GM21447 (cell line): ENCODE data around the gene USP34.
"Not testable (repeated sequence)": the region's sequence is repeated elsewhere in the genome, so short reads cannot be mapped to it uniquely, and the experiment has no call there.

Source experiments
- ATAC-seq: cut with Tn5 transposase; IDR thresholded peaks from one replicate; pipeline ENCODE4 v1.9.1; 2021; ENCODE audit not compliant: unreplicated experiment

USP34 gene

DNA sequence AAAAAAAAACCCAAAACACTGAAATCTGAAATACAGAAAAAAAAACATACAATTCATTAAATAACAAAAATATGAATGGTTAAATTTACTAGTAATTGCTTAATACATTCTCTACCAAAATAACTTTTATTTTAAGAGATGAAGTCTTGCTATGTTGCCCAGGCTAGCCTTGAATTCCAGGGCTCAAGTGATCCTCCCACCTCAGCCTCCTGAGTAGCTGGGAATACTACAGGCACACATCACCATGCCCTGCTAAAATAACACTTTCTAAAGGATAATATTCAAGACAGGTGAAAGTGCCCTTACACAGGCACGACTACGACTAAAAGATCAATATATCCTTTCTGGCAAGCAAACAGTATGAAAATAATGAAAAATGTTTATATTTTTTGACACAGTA, 9.5 kb downstream of the USP34 start:
- ATAC-seq, result no peak

GRCh38 chr2:61460163-61460562, 10.7 kb downstream of the USP34 start:
- ATAC-seq, result no peak

GRCh38 chr2:61456746-61457420, 14.0 kb downstream of the USP34 start:
- ATAC-seq, result no peak

- ATAC-seq, result no peak
These were observed 14.7 kb downstream of the USP34 start for GRCh38 chr2:61456070-61456745.

DNA sequence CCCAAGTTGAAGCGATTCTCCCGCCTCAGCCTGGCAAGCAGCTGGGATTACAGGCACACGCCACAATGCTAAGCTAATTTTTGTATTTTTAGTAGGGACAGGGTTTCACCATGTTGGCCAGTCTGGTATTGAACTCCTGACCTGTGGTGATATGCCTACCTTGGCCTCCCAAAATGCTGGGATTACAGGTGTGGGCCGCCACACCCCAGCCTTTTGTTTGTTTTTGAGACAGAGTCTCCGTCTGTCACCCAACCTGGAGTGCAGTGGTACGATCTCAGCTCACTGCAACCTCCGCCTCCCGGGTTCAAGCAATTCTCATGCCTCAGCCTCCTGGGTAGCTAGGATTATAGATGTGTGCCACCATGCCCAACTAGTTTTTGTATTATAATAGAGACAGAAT, 15.9 kb downstream of the USP34 start:
- ATAC-seq, result not testable (repeated sequence)

DNA sequence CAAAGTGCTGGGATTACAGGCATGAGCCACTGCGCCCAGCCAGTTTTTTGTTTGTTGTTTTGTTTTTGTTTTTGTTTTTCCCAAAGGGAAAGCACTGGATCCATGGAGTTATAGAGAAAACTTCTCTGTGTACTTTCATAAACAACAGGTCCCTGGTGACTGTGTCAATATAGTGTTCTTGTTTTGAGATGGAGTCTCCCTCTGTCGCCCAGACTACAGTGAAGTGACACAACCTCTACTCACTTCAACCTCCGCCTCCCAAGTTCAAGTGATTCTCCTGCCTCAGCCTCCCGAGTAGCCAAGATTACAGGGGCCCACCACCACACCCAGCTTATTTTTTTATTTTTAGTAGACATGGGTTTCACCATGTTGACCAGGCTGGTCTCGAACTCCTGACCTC, 16.5 kb downstream of the USP34 start:
- ATAC-seq, result no peak

DNA sequence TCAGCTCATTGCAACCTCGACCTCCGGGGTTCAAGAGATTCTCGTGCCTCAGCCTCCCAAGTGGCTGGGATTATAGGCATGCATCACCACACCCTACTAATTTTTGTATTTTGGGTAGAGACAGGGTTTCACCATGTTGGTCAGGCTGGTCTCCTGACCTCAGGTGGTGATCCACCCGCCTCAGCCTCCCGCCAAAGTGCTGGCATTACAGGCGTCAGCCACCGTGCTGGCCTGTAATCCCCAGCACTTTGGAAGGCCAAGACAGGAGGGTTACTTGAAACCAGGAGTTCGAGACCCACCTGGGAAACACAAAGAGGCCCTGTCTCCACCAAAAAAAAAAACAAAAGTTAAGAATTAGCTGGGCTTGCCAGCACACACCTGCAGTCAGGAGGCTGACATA, 18.5 kb downstream of the USP34 start:
- no peak for ATAC-seq

DNA sequence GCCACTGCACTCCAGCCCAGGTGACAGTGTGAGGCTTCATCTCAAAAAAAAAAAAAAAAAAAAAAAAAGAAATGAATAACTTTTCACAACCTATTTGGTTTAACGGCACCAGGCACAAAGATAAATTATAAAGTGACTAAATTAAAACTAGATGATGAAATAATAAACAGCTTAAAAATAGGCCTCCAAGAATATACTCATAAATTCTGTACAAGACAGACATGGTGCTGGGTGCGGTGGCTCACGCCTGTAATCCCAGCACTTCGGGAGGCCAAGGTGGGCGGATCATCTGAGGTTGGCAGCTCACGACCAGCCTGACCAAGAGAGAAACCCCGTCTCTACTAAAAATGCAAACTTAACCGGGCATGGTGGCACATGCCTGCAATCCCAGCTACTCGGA, 19.7 kb downstream of the USP34 start:
- ATAC-seq, result no peak

- ATAC-seq, result no peak
These were observed 20.7 kb downstream of the USP34 start for GRCh38 chr2:61450144-61450543.

- ATAC-seq, result no peak
These were observed 22.7 kb downstream of the USP34 start for GRCh38 chr2:61448229-61448628.

DNA sequence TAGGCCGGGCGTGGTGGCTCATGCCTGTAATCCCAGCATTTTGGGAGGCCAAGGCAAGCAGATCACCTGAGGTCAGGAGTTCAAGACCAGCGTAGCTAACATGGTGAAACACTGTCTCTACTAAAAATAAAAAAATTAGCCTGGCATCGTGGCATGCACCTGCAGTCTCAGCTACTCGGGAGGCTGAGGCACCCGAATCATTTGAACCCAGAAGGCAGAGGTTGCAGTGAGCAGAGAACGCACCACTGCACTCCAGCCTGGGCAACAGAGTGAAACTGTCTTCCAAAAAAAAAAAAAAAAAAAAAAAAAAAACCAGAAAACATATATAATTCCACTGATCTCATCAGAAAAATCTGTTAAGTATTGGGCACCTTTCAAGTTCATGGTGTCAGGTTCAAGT, 23.9 kb downstream of the USP34 start:
- ATAC-seq, result not testable (repeated sequence)

DNA sequence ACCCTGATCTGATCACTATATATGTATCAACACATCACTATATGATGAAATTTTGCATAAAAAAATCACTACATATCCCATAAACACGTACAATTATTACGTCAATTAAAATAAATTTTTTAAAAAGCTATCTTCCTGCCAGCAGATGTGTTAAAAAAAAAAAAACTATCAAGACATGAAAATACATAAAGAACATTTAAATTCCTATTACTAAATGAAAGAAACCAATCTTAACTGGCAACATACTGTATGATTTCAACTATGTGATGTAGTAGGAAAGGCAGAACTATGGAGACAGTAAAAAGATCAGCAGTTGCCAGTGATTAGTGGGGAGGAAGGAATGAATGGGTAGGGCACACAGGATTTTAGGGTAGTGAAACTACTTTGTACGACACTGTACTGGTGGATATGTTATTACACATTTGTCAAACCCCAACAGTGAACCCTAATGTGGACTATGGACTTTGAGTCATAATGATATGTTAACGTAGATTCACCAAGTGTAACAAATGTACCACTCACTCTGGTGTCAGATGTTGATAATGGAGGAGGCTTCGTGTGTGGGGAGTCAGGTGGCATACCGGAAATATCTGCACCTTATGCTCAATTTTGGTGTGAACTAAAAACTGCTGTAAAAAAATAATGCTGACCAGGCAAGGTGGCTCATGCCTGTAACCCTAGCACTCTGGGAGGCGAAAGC, 27.4 kb downstream of the USP34 start:
- peak; percentile 86 for ATAC-seq

DNA sequence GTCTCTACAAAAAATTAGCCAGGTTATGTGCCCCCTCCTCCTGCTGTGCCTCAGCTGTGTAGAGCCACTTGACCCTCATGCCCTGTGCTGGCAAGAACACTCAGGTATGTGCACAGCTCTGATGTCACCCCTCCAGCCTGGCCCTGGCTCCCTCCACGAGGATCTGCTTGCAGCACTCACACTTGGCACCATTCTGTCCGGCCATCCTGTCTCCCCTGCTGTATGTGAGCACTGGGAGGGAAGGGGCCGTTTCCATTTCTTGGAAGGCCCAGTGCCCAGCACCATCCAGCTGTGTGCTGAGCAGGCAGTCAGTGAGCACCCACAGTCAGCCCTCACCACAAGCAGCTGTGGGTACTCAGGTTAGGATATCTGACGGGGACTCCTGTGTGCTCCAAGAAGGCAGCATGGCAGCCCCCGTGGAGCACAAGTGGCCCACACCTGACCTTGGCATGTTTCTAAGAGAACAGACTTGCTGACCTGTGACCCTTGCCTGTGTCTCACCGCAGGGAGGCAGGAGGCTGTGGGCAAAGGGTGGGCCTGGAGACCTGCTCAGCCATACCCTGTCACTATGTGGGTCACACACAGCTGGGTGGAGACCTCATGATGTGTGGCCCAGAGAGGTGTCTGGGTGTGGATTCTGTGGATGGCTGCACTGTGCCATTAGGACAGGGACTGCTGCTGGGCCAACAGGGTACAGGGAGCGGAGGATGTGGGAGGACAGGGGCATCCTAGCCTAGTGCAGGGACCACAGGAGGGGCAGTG, 31.5 kb downstream of the USP34 start:
- ATAC-seq, result no peak

- ATAC-seq, result no peak
These were observed 32.2 kb downstream of the USP34 start for GRCh38 chr2:61438670-61439069.

DNA sequence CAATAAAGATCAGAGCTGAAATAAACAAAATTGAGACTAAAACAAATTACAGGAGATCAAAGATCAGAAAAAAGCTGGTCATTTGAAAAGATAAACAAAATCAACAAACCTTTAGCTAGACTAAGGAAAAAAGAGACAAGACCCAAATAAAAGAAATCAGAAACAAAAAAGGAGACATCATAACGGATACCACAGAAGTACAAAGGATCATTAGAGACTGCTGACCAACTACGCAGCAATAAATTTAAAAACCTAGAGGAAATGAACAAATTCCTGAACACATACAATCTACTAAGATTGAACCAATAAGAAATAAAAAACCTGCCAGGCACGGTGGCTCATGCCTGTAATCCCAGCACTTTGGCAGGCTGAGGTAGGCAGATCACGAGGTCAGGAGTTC, 33.7 kb downstream of the USP34 start:
- ATAC-seq, result no peak

DNA sequence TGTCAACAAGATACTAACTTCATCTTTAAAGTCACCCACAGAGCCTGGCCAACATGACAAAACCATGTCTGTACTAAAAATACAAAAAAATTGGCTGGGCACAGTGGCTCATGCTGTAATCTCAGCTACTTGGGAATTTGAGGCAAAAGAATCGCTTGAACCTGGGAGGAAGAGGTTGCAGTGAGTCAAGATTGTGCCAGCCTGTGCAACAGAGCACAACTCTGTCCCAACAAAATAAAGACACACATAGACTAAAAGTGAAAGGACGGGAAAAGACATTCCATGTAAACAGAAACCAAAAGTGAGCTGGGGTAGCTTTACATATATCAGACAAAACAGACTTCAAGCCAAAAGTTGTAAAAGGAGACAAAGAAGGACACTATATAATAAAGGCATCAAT, 34.8 kb downstream of the USP34 start:
- ATAC-seq, result no peak

GRCh38 chr2:61435291-61435690, 35.6 kb downstream of the USP34 start:
- no peak for ATAC-seq

DNA sequence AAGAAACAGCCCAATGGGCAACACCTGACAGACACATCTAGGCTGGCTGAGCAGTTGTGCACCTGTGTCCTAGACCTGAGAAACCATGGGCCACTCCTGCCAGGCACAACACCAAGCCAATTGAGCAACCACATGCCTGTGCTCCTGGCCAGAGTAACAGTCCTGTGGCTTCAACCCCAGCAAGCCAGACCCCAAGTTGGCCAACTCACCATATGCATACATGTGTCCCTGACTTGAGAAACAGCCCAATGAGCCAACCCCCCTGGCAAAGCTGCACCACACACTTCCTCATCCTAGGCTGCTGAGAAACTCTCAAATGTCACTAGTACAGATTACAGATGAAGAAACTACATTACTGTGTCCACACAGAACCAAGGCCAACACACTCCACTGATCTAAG, 36.6 kb downstream of the USP34 start:
- no peak for ATAC-seq

DNA sequence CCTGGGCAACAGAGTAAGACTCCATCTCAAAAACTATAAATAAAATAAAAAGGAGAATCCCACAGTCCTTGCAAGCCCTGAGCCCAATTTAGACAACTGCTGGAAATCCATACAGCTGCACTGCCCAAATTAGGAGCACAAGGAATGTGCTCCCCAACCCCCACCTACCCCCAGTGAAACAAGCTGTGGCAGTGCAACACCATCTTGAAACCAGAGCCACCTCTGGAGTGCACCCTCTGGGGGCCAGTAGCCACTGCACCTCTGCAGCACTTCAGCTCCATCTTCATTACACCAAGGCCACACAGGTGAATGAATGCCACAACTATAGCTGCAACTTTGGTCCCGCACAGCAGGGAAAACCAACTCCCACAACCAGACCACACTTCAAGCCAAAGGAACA, 37.3 kb downstream of the USP34 start:
- no peak for ATAC-seq

DNA sequence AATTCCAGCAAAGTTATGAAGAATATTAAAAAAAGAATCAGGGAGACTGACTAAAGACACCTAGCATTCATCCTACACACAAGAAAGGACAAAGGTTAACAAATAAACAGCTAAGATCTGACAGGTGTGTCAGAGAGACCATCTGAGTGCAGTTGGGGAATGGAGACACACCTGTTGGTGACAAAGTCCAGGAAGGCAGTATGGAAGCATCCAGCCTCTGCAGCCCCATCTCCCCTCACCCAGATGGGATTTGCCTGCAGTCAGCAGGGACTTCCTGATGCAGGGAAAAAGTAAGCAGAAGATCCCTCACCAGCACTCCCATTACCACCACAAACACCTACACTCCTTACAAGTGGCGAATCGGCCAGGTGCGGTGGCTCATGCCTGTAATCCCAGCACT, 37.9 kb downstream of the USP34 start:
- no peak for ATAC-seq

- ATAC-seq, result no peak
These were observed 39.5 kb downstream of the USP34 start for GRCh38 chr2:61431345-61431744.
